NCI-H128 (cell line): ENCODE measurements around the gene GARNL3.

ENCODE experiments used
- DNase-seq: peaks from one replicate; lab custom pipeline; 2025; ENCODE audit not compliant: unreplicated experiment; lab: John Stamatoyannopoulos, UW

The GARNL3 gene

GRCh38 chr9:127264462-127265219 is at the start of gene GARNL3:
TSS of gene GARNL3 (plus strand) at chr9:127264774. CDS start at chr9:127264878, 104 bp downstream.
- no peak for DNase-seq

- DNase-seq = no peak
Measured at GRCh38 chr9:127215268-127216209, 49.0 kb upstream of the GARNL3 start.

- DNase-seq = no peak
Measured at GRCh38 chr9:127216210-127216887, 48.2 kb upstream of the GARNL3 start.

GRCh38 chr9:127216888-127217217 is 47.7 kb upstream of the GARNL3 start:
- no peak for DNase-seq

GRCh38 chr9:127218818-127219217 is 45.8 kb upstream of the GARNL3 start:
- DNase-seq = no peak

- no peak for DNase-seq
Measured at GRCh38 chr9:127219520-127219919, 45.1 kb upstream of the GARNL3 start.

- DNase-seq = no peak
Measured at GRCh38 chr9:127221695-127222094, 42.9 kb upstream of the GARNL3 start.

GRCh38 chr9:127222388-127223095 is 42.0 kb upstream of the GARNL3 start:
- DNase-seq = no peak

- no peak for DNase-seq
Measured at GRCh38 chr9:127223266-127223665, 41.3 kb upstream of the GARNL3 start.

GRCh38 chr9:127223810-127224177 is 40.8 kb upstream of the GARNL3 start:
- DNase-seq = no peak

GRCh38 chr9:127224178-127224882 is 40.2 kb upstream of the GARNL3 start:
- DNase-seq = peak; percentile 82

- peak; percentile 76 for DNase-seq
Measured at GRCh38 chr9:127224883-127225739, 39.5 kb upstream of the GARNL3 start.

GRCh38 chr9:127225801-127226625 is 38.6 kb upstream of the GARNL3 start:
- no peak for DNase-seq

- no peak for DNase-seq
Measured at GRCh38 chr9:127229691-127230417, 34.7 kb upstream of the GARNL3 start.

GRCh38 chr9:127231666-127232065 is 32.9 kb upstream of the GARNL3 start:
- DNase-seq = no peak

GRCh38 chr9:127232833-127233549 is 31.6 kb upstream of the GARNL3 start:
- no peak for DNase-seq

GRCh38 chr9:127233550-127233949 is 31.0 kb upstream of the GARNL3 start:
- DNase-seq = no peak
